ENCODE data around the gene KRTAP5-7. TPM values are rescaled to one million over a fixed set of nuclear protein-coding genes. Genes with fewer than 3 reads are reported as not detected.

The KRTAP5-7 gene
- total RNA-seq, 4 donors from 2014 or later, result not detected

DNA sequence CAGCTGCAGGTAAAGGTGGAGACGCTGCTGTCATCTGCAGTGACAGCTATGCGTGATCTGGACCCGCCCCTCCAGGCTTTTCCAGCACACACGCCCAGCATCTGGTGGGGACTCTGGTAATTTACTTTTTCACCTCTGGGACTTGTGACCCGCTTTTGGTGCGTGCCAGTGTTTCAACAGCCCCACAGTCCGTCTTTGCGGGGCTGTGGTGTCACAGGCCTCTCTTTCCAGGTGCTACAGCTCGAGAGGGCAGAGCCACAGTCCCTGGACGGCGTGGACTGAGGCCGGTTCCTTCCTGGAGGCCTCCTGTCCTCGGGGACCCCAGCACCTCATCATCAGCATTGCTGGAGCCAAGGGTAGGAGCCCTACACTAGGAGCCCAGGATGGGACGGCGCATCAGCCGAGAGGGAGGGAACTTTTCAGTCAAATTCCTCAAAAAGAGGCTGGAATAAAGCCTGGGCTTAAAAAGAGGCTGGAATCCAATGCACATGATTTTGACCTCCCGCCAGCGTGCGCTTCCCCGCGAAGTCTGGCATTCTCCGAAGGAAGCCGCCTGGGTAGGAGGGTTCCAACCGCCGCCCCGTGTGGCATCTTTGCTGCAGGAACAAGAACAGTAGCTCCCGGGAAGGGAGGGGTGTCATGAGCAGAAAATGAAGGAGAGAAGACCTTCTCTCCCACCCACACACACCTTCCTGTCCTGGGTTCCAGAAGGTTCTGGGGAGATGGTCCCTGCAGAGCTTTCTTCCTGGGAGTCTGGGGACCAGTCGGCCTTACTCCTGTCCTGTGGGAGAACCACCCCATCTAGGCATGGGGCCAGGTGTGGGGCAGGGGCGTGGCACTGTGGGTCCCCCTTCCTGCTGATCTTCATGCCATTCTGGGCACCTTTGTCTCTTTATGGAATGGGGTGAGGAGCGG is 25.7 kb upstream of the KRTAP5-7 start:
- H3K36me3 ChIP-seq, result peaks cover 0 to 96% of the 10 kb centered on the region in 2 donors
- no peak overlapping the region for H3K4me3 ChIP-seq
- no peak overlapping the region for H3K27ac ChIP-seq
- no peak for ATAC-seq
- WGBS, 2 donors (ENCODE audit: low coverage in 1 of 2), result 92 to 95% methylated on average over 2 to 9 of the region's 30 CpGs
- TF ChIP-seq POLR2AphosphoS5 (IDR thresholded peaks at IDR 0.05) (no peak), EP300 (IDR thresholded peaks at IDR 0.05) (no peak), CTCF (IDR thresholded peaks at IDR 0.05) (no peak), POLR2A (IDR thresholded peaks at IDR 0.05) (no peak)
- no peaks in the 10 kb centered on the region for H3K4me1 ChIP-seq
- peaks cover 0 to 3% (median 0%) of the 10 kb centered on the region in 3 donors for H3K9me3 ChIP-seq
- H3K27me3 ChIP-seq, result no peaks in the 10 kb centered on the region

- Histone ChIP-seq H3K4me3 (no peak overlapping the region), H3K27me3 (no peaks in the 10 kb centered on the region), H3K36me3 (peaks cover 0 to 96% of the 10 kb centered on the region in 2 donors), H3K9me3 (peaks cover 0 to 10% (median 0%) of the 10 kb centered on the region in 3 donors), H3K4me1 (no peaks in the 10 kb centered on the region), H3K27ac (no peak overlapping the region)
- no peak for ATAC-seq
- TF ChIP-seq POLR2AphosphoS5 (IDR thresholded peaks at IDR 0.05), result no peak
- no peak for TF ChIP-seq EP300 (IDR thresholded peaks at IDR 0.05)
- TF ChIP-seq POLR2A (IDR thresholded peaks at IDR 0.05), result no peak
- TF ChIP-seq CTCF (IDR thresholded peaks at IDR 0.05), result no peak
- 100% methylated on average over 1 of the region's 10 CpGs; no CpG with 5 or more reads in 1 of the 2 donors for WGBS, 2 donors (ENCODE audit: low coverage in 1 of 2)
Observed at GRCh38 chr11:71502026-71502425, 25.0 kb upstream of the KRTAP5-7 start.

DNA sequence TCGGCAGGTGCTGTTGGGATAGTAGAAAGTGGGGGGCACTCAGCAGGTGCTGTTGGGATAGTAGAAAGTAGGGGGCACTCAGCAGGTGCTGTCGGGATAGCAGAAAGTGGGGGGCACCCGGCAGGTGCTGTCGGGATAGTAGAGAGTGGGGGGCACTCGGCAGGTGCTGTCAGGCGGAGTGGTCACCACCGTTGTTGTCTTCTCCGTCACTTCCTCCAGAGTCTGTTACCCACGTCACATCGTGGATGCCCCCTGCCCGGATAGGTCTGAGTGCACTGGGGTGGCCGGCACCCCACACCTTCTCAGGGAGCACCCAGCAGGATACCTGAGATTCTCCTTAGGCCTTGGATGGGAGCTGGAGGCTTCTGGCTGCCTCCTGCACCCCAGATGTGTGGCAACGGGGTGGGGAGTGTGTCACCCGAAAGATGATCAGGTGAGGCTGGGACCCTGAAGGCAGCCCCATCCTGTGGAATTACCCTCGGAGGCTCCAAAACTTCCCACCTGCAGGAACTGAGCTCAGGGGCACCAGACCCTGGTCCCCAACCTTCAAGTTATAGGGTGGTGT is 24.1 kb upstream of the KRTAP5-7 start:
- no peaks in the 10 kb centered on the region for H3K4me1 ChIP-seq
- no peak overlapping the region for H3K4me3 ChIP-seq
- peaks cover 0 to 90% of the 10 kb centered on the region in 2 donors for H3K36me3 ChIP-seq
- H3K27me3 ChIP-seq, result no peaks in the 10 kb centered on the region
- WGBS, 2 donors (ENCODE audit: low coverage in 1 of 2), result 85 to 100% methylated on average over 1 to 4 of the region's 15 CpGs
- TF ChIP-seq CTCF (IDR thresholded peaks at IDR 0.05) (no peak), POLR2AphosphoS5 (IDR thresholded peaks at IDR 0.05) (no peak)
- no peak overlapping the region for H3K27ac ChIP-seq
- peaks cover 0 to 16% (median 0%) of the 10 kb centered on the region in 3 donors for H3K9me3 ChIP-seq
- ATAC-seq, result no peak

- H3K9me3 ChIP-seq, result peaks cover 0 to 30% (median 0%) of the 10 kb centered on the region in 3 donors
- ATAC-seq, result no peak
- 63% methylated on average over 7 of the region's 10 CpGs; no CpG with 5 or more reads in 1 of the 2 donors for WGBS, 2 donors (ENCODE audit: low coverage in 1 of 2)
- H3K4me3 ChIP-seq, result no peak overlapping the region
- H3K27me3 ChIP-seq, result no peaks in the 10 kb centered on the region
- peaks cover 0 to 74% of the 10 kb centered on the region in 2 donors for H3K36me3 ChIP-seq
- H3K4me1 ChIP-seq, result no peaks in the 10 kb centered on the region
- TF ChIP-seq POLR2AphosphoS5 (IDR thresholded peaks at IDR 0.05) (no peak), CTCF (IDR thresholded peaks at IDR 0.05) (no peak), POLR2A (IDR thresholded peaks at IDR 0.05) (no peak), EP300 (IDR thresholded peaks at IDR 0.05) (no peak)
- no peak overlapping the region for H3K27ac ChIP-seq
Observed at GRCh38 chr11:71504531-71504930, 22.5 kb upstream of the KRTAP5-7 start.
